Fibroblast of skin of back (primary cell): ENCODE data around the gene RNU1-4.
"Not testable (repeated sequence)": the region's sequence is repeated elsewhere in the genome, so short reads cannot be mapped to it uniquely, and the experiment has no call there.

ENCODE experiments used
- DNase-seq: peaks from one replicate; pipeline ENCODE4 v3.0.0-alpha.2; 2013

The RNU1-4 gene

DNA sequence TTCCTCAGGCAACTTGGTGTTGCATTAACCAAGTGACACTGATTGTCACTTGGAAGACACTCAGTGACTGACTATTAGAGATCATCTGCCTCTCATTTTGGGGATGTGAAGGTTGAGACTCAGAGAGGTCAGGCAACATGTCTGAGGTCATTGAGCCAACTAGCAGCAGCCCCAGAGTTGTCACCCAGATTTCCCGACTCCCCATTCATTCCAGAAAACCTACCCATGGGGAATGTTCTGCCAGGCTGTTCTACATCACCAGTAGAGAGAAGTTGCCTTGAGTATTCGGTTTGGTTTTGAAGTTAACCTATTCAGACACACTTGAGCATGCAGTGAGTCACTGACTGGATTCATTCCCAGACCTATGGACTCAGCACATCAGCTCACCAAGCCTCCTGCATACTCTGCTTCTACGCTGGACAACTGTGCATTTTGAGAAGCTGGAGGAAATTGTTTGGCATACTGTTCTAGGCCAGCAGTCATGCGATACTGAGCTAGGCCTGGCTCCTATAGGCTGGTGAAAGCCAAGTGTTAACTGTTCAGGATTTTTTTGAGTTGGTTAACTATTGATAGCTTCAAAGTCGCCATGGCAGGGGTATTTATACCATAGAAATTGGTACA lies 29.9 kb downstream of the RNU1-4 start:
- DNase-seq: peak; percentile 43

GRCh38 chr1:16770896-16771446 lies 30.7 kb downstream of the RNU1-4 start:
- DNase-seq: not testable (repeated sequence)

DNA sequence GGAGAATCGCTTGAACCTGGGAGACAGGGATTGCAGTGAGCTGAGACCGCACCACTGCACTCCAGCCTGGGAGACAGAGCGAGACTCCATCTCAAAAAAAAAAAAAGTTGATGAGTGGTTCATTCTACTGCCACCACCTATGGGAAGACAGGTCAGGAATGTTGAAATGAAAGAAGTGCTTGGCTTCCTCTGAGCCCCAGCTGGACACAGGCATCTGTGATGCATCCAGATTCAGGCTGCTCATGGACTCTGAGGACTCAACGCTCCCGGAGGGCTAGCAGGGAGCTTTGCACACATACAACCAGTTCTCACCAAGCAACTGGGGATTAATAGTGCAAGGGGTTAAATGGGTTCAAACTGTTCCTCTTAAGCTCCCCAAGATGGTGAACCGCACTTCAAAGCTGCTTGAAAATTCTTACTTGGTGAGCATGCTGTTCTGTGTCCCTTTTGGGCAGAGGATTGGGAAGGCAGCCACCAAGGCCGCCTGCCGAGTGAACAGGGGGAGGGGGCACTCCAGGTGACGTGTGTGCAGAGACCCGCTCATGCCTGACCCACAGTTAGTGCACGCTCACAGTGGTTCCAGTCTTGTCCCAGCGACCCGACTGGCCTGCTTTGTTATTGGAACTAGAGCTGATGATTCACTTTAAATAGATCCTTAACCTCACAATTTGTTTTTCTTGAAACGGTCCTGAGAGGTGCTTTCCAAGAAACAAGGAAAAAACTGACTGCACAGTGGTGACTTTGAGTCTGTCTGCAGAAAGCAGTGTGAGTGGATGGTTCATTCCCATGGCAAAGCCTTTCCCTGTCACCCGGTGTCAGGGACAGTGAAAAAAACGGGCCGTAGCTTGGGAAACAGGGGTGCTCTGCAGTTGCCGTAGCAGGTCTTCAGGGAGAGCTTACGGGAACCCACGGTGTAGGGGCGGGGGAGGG lies 32.2 kb downstream of the RNU1-4 start:
- DNase-seq: not testable (repeated sequence)

- DNase-seq: not testable (repeated sequence)
These were observed 32.9 kb downstream of the RNU1-4 start for GRCh38 chr1:16773205-16773596.

- DNase-seq: not testable (repeated sequence)
These were observed 33.4 kb downstream of the RNU1-4 start for GRCh38 chr1:16773723-16774122.

DNA sequence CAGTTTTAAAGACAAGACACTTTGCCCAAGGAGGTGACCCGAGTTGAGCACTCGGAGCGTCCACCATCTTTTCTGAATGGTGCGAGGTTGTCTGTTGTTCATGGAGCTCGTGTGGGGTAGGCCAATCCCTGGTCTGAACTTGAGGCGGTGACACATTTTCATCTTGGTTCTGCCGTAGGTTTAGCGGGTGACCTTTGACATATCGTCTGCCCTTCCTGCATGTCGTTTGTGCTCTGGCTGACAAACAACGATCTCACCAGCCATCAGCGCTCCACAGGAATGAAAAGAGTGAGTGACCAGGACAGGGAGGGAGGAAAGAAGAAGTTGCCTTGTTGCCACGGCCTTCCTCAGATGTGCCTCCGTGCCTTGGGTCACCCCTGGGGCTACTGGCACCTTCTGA lies 34.5 kb downstream of the RNU1-4 start:
- not testable (repeated sequence) for DNase-seq

DNA sequence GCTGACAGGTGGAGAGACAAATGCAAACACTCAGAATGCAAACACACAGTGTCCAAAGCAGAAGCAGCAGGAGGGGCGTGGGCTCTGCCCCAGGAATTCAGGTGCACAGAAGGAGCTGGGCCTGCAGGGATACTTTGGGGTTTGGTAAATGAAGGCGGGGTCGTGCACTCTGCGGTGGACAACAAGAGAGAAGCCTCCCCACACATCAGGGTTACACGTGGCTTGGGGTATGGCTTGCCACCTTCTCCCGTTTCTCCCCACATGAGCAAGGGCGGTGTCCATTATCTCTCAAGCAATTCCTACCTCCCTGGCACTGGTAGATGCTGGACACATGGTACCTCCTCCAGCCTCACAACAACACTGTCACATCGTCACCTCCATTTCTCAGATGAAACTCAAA lies 35.0 kb downstream of the RNU1-4 start:
- not testable (repeated sequence) for DNase-seq

DNA sequence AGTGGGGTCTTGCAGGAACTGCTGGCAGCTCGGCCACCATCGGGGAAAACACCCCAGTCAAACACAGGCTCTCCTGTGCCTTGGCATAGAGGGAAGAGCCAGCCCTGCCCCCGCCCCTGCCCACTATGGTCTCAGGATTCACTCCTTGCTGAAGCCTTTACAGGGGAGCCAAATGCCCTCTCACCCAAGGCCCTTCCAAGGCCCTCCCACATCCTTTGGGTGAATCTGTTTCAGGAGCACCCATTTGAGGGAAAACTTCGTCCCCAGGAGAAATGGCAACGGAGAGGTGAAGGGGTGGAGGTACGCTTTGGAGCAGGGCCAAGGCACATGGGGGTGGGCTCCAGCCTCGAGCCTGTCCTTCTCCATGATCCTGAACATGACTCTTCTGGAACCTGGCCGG lies 35.9 kb downstream of the RNU1-4 start:
- not testable (repeated sequence) for DNase-seq

DNA sequence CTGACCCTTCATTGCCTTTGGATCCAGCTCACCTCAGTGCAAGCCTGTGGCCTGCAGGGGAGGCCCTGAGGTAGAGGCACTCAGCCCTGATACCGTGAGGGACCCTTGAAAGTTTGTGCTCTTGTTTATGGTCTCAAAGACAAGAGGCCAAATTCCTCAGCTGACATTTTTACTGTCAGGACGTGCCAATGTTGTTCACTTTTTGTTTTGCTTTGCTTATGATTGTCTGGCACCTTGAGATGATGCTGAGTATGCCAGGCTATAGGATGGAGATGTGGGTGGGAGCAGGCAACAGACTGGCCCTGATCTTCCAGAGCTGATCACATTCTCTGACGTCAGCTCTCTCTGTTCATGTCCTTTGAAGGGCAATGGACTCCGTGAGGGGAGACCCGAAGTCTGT lies 36.5 kb downstream of the RNU1-4 start:
- DNase-seq: not testable (repeated sequence)

- DNase-seq: not testable (repeated sequence)
These were observed 37.5 kb downstream of the RNU1-4 start for GRCh38 chr1:16777821-16778220.

GRCh38 chr1:16779525-16779924 lies 39.2 kb downstream of the RNU1-4 start:
- DNase-seq: not testable (repeated sequence)

- DNase-seq: not testable (repeated sequence)
These were observed 40.7 kb downstream of the RNU1-4 start for GRCh38 chr1:16781033-16781432.

DNA sequence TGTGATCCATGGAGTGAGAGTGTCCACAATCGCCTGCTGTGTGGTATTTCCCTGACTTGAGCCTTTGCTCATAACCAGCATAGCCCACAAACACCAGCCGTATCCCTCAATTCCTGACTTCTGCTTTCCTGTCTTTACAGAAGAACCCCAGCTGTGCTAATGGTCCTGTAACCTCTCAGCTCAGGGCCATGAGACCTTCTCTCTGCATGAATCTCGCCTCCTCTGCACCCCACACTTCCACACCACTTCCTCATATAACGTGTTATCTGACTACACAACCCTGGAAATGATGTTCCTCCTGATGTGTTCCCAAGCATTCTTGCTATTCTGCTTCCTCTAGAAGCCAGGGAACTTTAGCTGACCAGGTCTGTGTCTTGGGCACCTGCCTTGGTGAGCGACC lies 41.3 kb downstream of the RNU1-4 start:
- not testable (repeated sequence) for DNase-seq

- DNase-seq: not testable (repeated sequence)
These were observed 44.6 kb downstream of the RNU1-4 start for GRCh38 chr1:16784955-16785354.

GRCh38 chr1:16786362-16786761 lies 46.0 kb downstream of the RNU1-4 start:
- not testable (repeated sequence) for DNase-seq

GRCh38 chr1:16787175-16787574 lies 46.9 kb downstream of the RNU1-4 start:
- DNase-seq: not testable (repeated sequence)

DNA sequence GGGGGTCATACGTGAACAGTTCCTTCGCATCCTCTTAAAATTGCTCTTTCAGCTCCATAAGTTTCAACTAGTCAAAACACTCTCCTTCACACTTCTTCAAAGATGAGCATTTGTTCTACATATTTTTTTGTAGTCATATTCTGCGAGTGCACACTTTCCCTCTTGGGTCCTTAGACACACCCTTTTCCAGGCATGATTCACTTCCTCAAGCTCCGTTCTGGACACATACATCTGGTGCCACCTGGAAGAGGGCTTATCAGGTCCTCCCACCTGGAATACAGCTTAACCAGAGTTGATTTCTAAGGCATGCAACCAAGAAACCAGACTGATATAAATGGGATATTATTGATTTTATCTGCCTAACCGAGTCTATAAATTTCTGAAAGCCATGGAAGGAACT lies 47.4 kb downstream of the RNU1-4 start:
- DNase-seq: not testable (repeated sequence)
